Natural killer cell (primary cell): Measurements from ENCODE around the gene C2orf74. TPM values are rescaled to one million over a fixed set of nuclear protein-coding genes. Genes with fewer than 3 reads are reported as not detected.
A peak's percentile ranks its signal among the peaks of the same experiment; 100 is the strongest.

Experiments
- ATAC-seq, 3 donors: fragments of 150-1000 bp in 2 of 3; fragments of 200-7000 bp in 1 of 3; cut with Tn5 transposase; 1 replicate in 1 of 3; 2 replicates in 2 of 3; pipeline ENCODE4 v1.10.0; 2021; ENCODE audit warnings: mild to moderate bottlenecking in 2 of 3, moderate library complexity in 2 of 3
- DNase-seq, 2 donors: peaks; one replicate each; pipeline versions ENCODE4 v3.0.0 to v3.0.0-alpha.2; 2013 to 2021; ENCODE audit warnings: mixed read lengths in 1 of 2
- H3K27ac ChIP-seq: one replicate; pipeline ENCODE4 v1.5.1; 2013; ENCODE audit warnings: mild to moderate bottlenecking, low read length
- H3K27me3 ChIP-seq: one replicate; pipeline ENCODE4 v1.6.1; 2013; ENCODE audit warnings: low read length; ENCODE audit not compliant: control insufficient read depth, insufficient read depth
- H3K36me3 ChIP-seq: one replicate; pipeline ENCODE4 v1.6.1; 2013; ENCODE audit warnings: low read length; ENCODE audit not compliant: control insufficient read depth, insufficient read depth
- H3K4me1 ChIP-seq: one replicate; pipeline ENCODE4 v1.6.1; 2013; ENCODE audit warnings: low read length; ENCODE audit not compliant: control insufficient read depth, insufficient read depth
- H3K4me3 ChIP-seq: one replicate; pipeline ENCODE4 v1.5.1; 2013; ENCODE audit warnings: low read length
- H3K9me3 ChIP-seq: one replicate; pipeline ENCODE4 v1.6.1; 2013; ENCODE audit warnings: low read length; ENCODE audit not compliant: control insufficient read depth, insufficient read depth
- H3K27ac Mint-ChIP-seq, 2 donors: one replicate each; pipeline ENCODE4 v1.8.0; 2022; ENCODE audit warnings: mild to moderate bottlenecking in 2 of 2, mixed read lengths in 2 of 2, moderate library complexity in 1 of 2
- H3K27me3 Mint-ChIP-seq, 2 donors: one replicate each; pipeline ENCODE4 v1.8.0; 2022; ENCODE audit warnings: low read depth in 2 of 2, mixed read lengths in 2 of 2
- H3K36me3 Mint-ChIP-seq: one replicate; pipeline ENCODE4 v1.8.0; 2022; ENCODE audit warnings: mixed read lengths
- H3K4me1 Mint-ChIP-seq, 2 donors: one replicate each; pipeline ENCODE4 v1.8.0; 2022; ENCODE audit warnings: mixed read lengths in 2 of 2
- H3K4me3 Mint-ChIP-seq: one replicate; pipeline ENCODE4 v1.8.0; 2022; ENCODE audit warnings: mild to moderate bottlenecking, moderate library complexity, mixed read lengths
- H3K9me3 Mint-ChIP-seq, 2 donors: one replicate each; pipeline ENCODE4 v1.8.0; 2022; ENCODE audit warnings: mixed read lengths in 2 of 2
- CTCF ChIP-seq: fragments of 200-600 bp; IDR thresholded peaks from one replicate; pipeline ENCODE4 v1.8.0; 2022; ENCODE audit warnings: antibody characterized with exemption
- WGBS: methylation state at CpG from one replicate; pipeline ENCODE4 v1.1.7; 2013; ENCODE audit warnings: missing lambda C conversion rate; ENCODE audit not compliant: insufficient coverage; 5-methylcytosine and 5-hydroxymethylcytosine counted together
- intact Hi-C: fragments of 100-400 bp; cut with micrococcal nuclease; formaldehyde crosslinking; loops from one replicate; pipeline ENCODE4 v1.14.2; 2022
- total RNA-seq, 4 donors: library from RNA; stranded (reverse); fragments of 120-200 nt in 1 of 4; gene quantifications; one replicate each; pipeline versions ENCODE4 v1.2.3 to v1.2.4, GENCODE V29; 2013 to 2022

C2orf74 gene
- total RNA-seq, 3 donors from 2014 or later (not counting 1 experiment from before 2014, with no cell fraction given) = 5.7 to 6.1 (median 6.0) TPM

GRCh38 chr2:61175036-61175435 lies 13.0 kb downstream of the C2orf74 start:
- Histone ChIP-seq H3K36me3 (peaks cover 3% of the 10 kb centered on the region), H3K27ac (no peak overlapping the region), H3K9me3 (no peaks in the 10 kb centered on the region), H3K4me3 (no peak overlapping the region), H3K27me3 (no peaks in the 10 kb centered on the region), H3K4me1 (peaks cover 28% of the 10 kb centered on the region)
- intact Hi-C loops = no loop called here
- Mint-ChIP-seq H3K36me3 (no peaks in the 10 kb centered on the region), H3K9me3 (no peaks in the 10 kb centered on the region), H3K27ac (peak overlapping the region in 1 of 2 donors; percentile 97), H3K27me3 (no peaks in the 10 kb centered on the region), H3K4me1 (peaks cover 26 to 41% of the 10 kb centered on the region in 2 donors), H3K4me3 (peak overlapping the region; percentile 37)
- ATAC-seq (no peak), DNase-seq (no peak)
- TF ChIP-seq CTCF = no peak
- 94% methylated on average over 8 of the region's 8 CpGs for WGBS

GRCh38 chr2:61176755-61177726 lies 15.1 kb downstream of the C2orf74 start:
- Histone ChIP-seq H3K27ac (peak overlapping the region; percentile 98), H3K4me1 (peaks cover 46% of the 10 kb centered on the region), H3K4me3 (peak overlapping the region; percentile 97), H3K27me3 (no peaks in the 10 kb centered on the region), H3K36me3 (peaks cover 20% of the 10 kb centered on the region), H3K9me3 (no peaks in the 10 kb centered on the region)
- TF ChIP-seq CTCF = no peak
- under 1% methylated on average over 111 of the region's 111 CpGs for WGBS
- Mint-ChIP-seq H3K9me3 (no peaks in the 10 kb centered on the region), H3K4me3 (peak overlapping the region; percentile 92), H3K4me1 (peaks cover 46 to 61% of the 10 kb centered on the region in 2 donors), H3K27ac (peak overlapping the region; percentile 79 to 97), H3K27me3 (no peaks in the 10 kb centered on the region), H3K36me3 (peaks cover 7% of the 10 kb centered on the region)
- intact Hi-C loops = loop anchor here (2.0 kb wide), 2 partner anchors 32 to 296 kb away; partner anchors contain the start of gene REL
- peak; percentile 80 to 94 for DNase-seq
- peak; percentile 77 to 91 (median 84) for ATAC-seq

GRCh38 chr2:61177727-61178549 lies 15.9 kb downstream of the C2orf74 start:
- DNase-seq (peak; percentile 37 to 65), ATAC-seq (peak; percentile 20 to 26 (median 24))
- Mint-ChIP-seq H3K27me3 (no peaks in the 10 kb centered on the region), H3K27ac (peak overlapping the region; percentile 79 to 97), H3K9me3 (no peaks in the 10 kb centered on the region), H3K4me3 (peak overlapping the region; percentile 88), H3K36me3 (peaks cover 14% of the 10 kb centered on the region), H3K4me1 (peaks cover 53 to 68% of the 10 kb centered on the region in 2 donors)
- Histone ChIP-seq H3K4me3 (peak overlapping the region; percentile 97), H3K36me3 (peaks cover 27% of the 10 kb centered on the region), H3K27me3 (no peaks in the 10 kb centered on the region), H3K9me3 (no peaks in the 10 kb centered on the region), H3K27ac (peak overlapping the region; percentile 94), H3K4me1 (peaks cover 46% of the 10 kb centered on the region)
- intact Hi-C loops = loop anchor here (2.0 kb wide), 2 partner anchors 33 to 297 kb away; partner anchors contain the start of gene REL
- 16% methylated on average over 42 of the region's 45 CpGs for WGBS
- no peak for TF ChIP-seq CTCF
